Activated CD8-positive, alpha-beta memory T cell treated with anti-CD3 and anti-CD28 coated beads, Interleukin-2, amount 50 U/mL, for 24 hours (primary cell): ENCODE data around the gene EOMES.

ENCODE experiments used
- DNase-seq: peaks from one replicate; pipeline ENCODE4 v3.0.0-alpha.2; 2020; ENCODE audit errors: extremely low read depth

EOMES gene

DNA sequence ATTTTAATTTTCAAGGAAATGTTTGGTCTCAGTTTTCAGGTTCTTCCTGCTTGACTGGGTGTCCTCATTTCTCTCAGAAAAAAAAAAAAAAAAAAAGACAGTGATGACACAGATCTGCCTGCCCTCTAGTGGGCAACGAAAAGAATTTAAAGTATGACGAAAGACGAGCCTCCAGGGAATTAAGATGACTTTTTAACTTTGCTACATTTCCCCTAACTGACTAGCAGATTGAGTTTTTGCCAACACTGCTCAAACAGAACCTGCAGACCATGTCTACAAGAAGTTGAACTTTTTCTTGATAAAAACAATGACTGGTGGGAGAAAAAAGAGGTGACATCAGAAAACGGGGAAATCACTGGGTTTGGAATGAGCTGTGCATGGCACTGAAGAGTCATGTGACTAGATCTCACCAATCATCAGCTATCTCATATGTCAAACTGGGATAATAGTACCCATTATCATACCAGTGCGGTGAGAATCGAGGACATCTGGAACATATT, 40.8 kb downstream of the EOMES start:
- no peak for DNase-seq

DNA sequence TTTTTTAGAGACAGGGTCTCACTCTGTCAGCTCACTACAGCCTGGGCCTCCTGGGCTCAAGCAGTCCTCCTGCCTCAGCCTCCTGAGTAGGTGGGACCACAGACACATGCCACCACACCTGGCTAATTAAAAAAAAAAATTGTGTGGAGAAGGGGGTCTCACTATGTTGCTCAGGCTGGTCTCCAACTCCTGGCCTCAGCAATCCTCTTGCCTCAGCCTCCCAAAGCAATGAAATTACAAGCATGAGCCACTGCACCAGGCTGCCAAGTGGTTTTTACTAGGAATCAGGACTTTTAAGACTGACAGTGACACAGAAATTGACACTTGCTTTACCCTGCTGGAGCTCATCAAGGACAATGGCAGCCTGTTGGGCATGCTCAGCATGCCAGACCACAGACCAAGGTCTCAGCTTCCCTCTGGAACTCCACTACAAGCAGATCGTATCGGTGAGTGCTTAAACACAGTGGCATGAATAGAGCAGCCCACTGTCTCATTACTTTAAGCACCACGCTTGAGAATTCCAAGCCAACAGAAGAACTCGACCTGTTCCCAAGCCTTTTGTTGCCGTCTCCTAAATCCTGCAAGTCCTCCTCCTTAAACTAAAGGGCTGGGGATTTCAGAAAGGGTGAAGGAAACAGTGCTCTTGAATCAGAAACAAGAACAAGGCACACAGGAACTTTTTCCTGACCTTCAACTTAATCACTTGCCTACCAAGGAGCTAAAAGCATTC, 41.4 kb downstream of the EOMES start:
- no peak for DNase-seq

DNA sequence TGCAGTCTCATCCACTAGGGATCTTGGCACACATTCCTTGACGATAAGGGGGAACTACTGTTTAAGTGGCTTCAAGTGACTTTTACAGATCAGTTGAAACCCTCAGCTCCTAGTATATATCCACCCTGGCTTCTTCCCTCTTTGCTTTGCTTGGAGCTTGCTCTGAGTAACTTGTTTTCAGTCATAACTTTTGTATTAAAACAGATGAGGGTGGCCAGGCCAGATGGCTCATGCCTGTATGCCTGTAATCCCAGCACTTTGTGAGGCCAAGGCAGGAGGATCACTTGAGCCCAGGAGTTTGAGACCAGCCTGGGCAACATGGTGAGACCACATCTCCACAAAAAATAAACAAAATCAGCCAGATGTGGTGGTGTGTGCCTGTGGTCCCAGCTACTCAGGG, 42.4 kb downstream of the EOMES start:
- no peak for DNase-seq

DNA sequence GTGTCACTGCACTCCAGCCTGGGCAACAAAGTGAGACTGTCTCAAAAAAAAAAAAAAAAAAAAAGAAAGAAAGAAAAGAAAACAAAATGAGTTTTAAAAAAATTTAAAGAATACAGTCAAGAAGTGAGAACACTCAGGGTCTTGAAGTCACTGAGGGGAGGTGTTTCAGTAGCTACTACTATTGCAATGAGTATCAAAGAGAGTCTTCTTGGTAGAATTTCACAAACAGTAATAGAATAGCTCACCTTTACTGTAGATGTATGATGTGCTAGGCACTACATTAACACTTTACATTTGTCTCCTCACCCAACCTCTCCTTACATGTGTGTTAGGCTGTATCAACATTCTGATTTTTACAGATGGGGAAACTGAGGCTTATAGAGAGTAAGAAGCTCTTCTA, 43.9 kb downstream of the EOMES start:
- no peak for DNase-seq

DNA sequence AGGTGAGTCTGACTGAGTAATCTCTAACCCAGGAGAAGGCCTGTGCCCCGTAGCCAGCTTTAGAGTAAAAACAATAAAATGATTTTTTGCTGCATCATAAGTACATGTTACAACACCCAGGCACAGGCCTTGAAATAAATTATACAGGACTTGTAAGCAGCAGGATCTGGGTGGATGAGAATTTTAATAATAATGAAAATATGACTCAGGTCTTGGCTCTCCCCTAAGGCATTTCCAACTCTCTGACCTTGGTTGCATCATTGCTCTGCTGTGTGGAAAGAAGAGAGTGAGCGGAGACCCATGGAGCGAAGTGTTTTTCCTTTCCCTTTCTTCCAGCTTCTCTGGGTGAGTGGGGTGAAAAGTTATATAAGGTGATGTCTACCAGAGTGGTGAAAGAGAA, 44.6 kb downstream of the EOMES start:
- DNase-seq, result no peak

DNA sequence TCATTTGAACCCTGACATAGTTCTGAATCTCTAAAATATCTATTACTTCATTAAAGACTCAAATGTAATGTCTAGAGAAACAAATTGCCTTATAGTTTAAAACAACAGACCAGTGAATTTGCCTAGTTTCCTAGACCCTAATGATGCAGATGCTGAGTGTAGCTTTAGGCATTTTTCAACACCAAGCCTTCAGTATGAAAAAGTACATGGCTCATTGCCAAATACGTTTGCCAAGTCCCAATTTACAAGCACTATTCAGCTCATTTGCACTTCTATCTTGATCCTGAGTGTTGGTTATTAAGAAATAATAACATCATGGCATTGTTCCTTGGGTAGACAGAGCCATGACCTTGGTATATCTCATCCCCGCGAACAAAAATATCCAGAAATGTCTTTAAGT, 46.8 kb downstream of the EOMES start:
- DNase-seq, result no peak

DNA sequence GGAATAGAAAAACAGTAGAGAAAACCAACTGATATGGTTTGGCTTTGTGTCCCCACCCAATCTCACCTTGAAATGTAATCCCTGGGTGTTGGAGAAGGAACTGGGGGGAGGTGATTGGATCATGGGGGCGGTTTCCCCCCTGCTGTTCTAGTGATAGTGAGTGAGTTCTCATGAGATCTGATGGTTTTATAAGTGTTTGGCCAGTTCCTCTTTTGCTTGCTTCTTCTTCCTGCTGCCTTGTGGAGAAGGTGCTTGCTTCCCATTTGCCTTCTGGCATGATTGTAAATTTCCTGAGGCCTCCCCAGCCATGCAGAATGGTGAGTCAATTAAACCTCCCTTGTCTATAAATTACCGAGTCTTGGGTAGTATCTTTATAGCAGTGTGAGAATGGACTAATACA, 48.4 kb downstream of the EOMES start:
- no peak for DNase-seq

DNA sequence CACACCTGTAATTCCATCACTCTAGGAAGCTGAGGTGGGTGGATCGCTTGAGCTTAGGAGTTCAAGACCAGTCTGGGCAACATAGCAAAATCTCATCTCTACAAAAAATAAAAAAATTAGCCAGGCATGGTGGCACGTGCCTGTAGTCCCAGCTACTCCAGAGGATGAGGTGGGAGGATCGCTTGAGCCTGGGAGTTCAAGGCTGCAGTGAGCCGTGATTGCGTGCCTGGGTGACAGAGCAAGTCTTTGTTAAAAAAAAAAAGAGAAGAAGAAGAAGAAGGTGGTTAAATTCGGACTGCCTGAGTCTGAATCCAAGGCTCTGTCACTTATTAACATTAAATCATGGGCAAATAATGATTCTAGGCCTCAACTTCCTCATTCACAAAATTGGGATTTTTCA, 51.0 kb downstream of the EOMES start:
- no peak for DNase-seq

DNA sequence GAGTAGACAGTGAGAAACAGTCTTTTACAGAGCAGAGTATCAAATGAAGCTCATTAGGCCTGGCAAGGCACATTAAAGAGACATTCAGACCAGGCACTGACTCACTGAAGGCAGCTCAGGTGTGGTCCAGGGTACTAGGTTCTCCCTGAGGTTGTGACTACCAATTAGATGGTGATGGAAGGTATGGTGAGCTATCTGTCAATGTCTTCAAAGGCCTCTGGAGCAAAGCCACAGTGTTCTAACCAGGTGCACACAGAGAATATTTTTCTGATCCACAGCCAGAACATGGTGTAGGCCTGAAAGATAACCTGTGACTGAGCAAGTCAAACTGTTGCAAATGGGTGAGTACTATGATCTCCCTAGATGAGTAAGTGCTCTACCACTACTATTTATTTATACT, 51.5 kb downstream of the EOMES start:
- DNase-seq, result no peak

DNA sequence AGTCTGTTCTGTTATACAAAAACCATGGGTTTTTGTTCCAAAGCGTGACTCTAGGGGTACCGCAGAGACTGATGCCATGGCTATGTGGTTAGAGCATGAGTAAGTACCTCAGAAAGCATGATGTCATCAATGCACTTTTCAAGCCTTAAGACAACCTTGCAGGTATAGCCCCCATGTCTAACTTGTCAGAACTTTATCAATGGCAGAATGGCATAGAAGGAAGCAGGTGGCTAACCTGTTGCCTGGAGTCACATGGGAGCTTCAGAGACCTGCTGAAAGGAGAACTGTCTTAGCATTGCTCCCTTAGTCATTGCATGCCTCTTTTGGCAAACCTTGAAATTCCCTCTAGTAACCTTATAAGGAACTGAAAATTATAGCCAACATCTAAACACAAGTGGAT, 52.5 kb downstream of the EOMES start:
- DNase-seq, result no peak

DNA sequence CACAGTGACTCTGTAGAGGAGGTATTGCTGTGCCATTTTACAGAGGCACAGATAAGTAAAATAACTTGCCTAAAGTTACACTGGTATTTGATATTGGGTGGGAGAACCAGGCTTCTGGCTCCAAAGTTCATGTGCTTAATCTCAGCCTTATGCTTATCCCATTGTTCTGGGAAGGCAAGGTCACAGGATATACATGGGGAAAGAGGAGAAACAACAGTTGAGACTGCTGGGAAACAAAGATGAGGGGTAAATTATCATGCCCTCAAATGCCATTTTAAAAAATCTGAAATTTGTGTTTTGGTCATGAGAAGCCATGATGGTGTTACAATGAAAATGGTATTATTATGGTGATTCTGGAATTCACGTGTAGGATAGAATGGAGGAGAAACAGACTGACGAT, 54.4 kb downstream of the EOMES start:
- no peak for DNase-seq

DNA sequence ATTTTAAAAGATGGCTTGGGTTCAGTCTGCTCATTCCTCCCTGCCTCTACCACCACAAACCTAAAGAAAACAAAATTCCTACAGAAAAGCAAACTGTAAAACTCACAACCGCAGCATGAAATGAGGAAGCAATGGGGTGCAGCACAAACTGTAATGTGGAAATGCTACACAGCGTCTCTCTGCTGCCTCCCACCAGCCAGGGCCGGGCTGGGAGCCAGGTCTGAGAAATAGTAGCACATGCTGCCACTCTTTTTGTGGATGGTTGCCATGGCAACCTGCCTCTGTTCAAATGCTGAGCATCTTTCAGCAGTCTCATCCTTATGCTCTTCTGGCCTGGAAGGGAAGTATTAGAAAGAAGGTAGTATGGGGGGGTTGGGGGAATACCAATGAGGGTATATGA, 55.4 kb downstream of the EOMES start:
- DNase-seq, result no peak

DNA sequence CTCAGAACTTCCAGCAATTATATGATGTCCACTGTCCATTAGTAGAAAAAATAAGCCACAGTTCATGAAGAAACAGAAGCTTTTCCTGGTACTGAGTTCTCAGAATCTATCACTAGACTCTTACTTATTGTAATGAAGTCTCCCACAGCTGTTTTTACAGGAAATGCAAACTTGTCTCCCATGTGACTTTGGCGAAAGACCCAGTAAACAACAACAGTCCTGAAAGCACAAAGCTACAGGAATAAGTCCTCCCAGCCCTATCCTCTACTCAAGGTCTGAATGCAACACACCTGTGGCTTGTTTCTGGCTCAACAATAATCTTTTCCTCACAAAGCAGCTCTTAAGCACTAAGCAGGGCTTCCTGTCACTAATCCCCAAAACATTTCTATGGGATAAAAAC, 55.9 kb downstream of the EOMES start:
- DNase-seq, result no peak
